GM10248 (cell line): ENCODE results near the gene AMBRA1.

Experiments
- CTCF ChIA-PET: fragments of 300-600 bp; sonication (Branson Sonifier 250); formaldehyde crosslinking; extraction: SDS; loops from one replicate; lab custom pipeline; 2021; ENCODE audit warnings: antibody characterized with exemption; lab: Yijun Ruan, JAX
- POLR2A ChIA-PET: fragments of 350-650 bp; sonication (Branson Sonifier 250); formaldehyde crosslinking; extraction: SDS; loops from one replicate; lab custom pipeline; 2020; ENCODE audit warnings: antibody characterized with exemption; lab: Yijun Ruan, JAX
- DNase-seq: peaks from one replicate; pipeline ENCODE4 v3.0.0; 2012; ENCODE audit errors: extremely low spot score
- TF ChIP-seq, protein P1 (sequence below): IDR thresholded peaks from 2 replicates; pipeline ENCODE4 v1.5.1; 2012; ENCODE audit warnings: mild to moderate bottlenecking, low read depth; ENCODE audit errors: extremely low read depth, missing control alignments, control extremely low read depth

AMBRA1 gene

DNA sequence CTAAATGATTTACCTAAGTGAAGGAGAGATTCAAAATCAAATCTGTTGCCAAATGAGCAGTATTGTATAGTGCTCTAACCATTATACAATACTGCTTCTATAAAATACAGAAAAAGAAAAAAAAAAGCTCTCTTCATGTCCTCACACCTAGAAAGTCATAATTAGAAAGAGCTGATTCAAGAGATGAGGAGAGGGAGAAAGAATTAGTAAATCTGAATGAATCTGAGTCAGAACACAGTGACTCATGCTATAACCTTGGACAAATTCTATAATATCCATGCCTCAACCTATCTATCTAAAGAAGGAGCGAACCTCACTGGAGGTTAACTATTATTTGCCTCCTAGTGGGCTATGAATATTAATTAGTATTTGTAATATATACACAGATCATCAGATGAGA, 29.4 kb downstream of the AMBRA1 start:
- no peak for DNase-seq
- POLR2A ChIA-PET = no interaction called here
- CTCF ChIA-PET = interaction anchor here (1.4 to 1.8 kb wide), 2 partner anchors 9 to 11 kb away, joined by 3 to 4 read pairs; no protein-coding TSS in a partner anchor
- TF ChIP-seq, protein P1, sequence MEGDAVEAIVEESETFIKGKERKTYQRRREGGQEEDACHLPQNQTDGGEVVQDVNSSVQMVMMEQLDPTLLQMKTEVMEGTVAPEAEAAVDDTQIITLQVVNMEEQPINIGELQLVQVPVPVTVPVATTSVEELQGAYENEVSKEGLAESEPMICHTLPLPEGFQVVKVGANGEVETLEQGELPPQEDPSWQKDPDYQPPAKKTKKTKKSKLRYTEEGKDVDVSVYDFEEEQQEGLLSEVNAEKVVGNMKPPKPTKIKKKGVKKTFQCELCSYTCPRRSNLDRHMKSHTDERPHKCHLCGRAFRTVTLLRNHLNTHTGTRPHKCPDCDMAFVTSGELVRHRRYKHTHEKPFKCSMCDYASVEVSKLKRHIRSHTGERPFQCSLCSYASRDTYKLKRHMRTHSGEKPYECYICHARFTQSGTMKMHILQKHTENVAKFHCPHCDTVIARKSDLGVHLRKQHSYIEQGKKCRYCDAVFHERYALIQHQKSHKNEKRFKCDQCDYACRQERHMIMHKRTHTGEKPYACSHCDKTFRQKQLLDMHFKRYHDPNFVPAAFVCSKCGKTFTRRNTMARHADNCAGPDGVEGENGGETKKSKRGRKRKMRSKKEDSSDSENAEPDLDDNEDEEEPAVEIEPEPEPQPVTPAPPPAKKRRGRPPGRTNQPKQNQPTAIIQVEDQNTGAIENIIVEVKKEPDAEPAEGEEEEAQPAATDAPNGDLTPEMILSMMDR = no peak

DNA sequence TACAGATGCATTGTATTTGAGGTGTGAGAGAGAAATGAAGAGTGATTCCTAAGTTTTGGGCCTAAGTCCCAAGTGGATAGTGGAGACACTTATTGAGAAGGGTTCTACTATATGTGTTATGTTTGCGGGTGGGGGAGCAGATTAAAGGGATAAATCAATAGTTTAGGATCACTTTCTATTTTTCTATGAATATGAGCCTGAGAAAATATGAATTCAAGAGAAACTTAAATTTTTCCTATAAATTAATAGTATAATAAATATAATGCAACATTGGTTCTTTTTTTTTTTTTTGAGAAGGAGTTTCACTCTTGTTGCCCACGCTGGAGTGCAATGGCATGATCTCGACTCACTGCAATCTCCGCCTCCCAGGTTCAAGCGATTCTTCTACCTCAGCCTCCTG, 31.3 kb downstream of the AMBRA1 start:
- TF ChIP-seq, protein P1 = no peak
- ChIA-PET CTCF (interaction anchor here (2.1 to 2.5 kb wide), 2 partner anchors 21 to 28 kb away, joined by 8 to 12 read pairs; no protein-coding TSS in a partner anchor), POLR2A (interaction anchor here (0.8 to 1.8 kb wide), 2 partner anchors 8 to 10 kb away, joined by 3 to 6 read pairs; no protein-coding TSS in a partner anchor)
- no peak for DNase-seq

DNA sequence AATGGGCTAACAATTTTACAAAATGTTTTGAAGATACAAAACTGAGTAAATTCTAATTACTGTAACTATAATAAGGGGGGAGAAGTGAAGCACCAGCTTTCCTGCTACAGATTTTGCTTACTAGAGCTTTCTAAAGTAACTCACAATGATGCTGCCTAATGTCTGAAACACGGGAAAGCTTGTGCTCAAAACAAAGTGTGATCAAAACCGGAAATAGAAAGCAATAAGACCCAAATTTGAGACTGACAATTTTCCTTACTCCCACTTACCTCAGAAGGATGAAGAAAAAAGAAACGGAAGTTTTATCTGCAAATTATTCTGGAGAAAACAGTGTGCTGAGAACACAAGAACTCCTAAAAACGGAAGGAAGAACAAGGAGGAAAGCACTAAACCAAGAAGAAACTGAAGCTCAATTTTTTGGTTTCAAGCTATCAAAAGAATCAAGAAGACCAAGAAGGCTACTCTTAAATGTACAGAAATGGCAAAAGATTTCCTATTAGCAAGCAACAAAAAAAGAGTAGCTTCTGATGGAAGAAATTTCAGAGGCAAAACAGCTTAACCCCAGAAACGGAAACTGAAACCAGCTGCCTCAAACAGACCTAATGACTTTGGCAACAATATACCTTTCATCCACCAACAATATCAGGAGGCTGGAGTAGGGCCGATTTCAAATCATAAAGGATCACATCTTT, 33.4 kb downstream of the AMBRA1 start:
- ChIA-PET CTCF (interaction anchor here (1.0 to 2.6 kb wide), 9 partner anchors 11 to 192 kb away, joined by 3 to 14 read pairs (median 6); partner anchors contain the start of genes ATG13 and HARBI1), POLR2A (interaction anchor here (0.6 to 1.8 kb wide), 2 partner anchors 10 to 356 kb away, joined by 4 to 6 read pairs; no protein-coding TSS in a partner anchor)
- DNase-seq = peak; percentile 47
- TF ChIP-seq, protein P1 = no peak

DNA sequence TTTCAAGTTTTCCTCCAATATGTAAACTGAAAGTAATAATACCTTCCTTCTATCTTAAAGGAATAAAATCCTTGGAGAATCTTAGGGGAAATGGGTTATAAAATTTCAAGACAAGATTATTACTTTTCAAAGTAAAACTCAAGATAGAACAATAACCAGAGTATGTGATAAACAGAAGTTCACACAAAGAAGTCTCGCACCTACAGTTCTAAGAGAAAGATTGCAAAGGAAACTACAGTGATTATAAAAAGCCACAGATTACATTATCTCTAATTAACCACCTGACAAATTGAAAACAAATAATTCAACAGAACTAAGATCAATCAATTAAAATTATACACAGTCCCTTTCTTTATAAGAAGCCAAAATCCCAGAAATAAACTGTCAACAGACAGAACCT, 34.0 kb downstream of the AMBRA1 start:
- ChIA-PET CTCF (interaction anchor here (0.8 to 2.6 kb wide), 6 partner anchors 9 to 192 kb away, joined by 3 to 14 read pairs (median 5); partner anchors contain the start of genes ATG13 and HARBI1), POLR2A (no interaction called here)
- TF ChIP-seq, protein P1 = no peak
- no peak for DNase-seq

DNA sequence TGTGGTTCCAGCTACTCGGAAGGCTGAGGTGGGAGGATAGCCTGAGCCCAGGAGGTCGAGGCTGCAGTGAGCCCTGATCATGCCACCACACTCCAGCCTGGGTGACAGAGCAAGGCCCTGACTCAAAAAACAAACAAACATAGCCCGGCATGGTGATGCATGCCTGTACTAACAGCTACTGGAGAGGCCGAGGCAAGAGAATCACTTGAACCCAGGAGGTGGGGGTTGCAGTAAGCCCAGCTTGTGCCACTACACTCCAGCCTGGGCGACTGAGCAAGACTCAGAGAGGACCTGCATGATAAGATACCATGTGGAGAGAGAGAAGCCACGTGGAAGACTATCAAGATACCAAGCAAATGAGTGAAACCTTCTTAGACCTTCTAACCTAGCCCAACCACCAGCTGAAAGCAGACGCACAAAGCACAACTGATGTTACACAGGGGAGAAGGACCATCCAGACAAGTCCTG, 36.1 kb downstream of the AMBRA1 start:
- TF ChIP-seq, protein P1 = no peak
- DNase-seq = no peak
- ChIA-PET POLR2A (no interaction called here), CTCF (interaction anchor here (0.8 to 4.6 kb wide), 4 partner anchors 22 to 168 kb away, joined by 3 to 18 read pairs (median 3); partner anchors contain the start of gene CHRM4)

DNA sequence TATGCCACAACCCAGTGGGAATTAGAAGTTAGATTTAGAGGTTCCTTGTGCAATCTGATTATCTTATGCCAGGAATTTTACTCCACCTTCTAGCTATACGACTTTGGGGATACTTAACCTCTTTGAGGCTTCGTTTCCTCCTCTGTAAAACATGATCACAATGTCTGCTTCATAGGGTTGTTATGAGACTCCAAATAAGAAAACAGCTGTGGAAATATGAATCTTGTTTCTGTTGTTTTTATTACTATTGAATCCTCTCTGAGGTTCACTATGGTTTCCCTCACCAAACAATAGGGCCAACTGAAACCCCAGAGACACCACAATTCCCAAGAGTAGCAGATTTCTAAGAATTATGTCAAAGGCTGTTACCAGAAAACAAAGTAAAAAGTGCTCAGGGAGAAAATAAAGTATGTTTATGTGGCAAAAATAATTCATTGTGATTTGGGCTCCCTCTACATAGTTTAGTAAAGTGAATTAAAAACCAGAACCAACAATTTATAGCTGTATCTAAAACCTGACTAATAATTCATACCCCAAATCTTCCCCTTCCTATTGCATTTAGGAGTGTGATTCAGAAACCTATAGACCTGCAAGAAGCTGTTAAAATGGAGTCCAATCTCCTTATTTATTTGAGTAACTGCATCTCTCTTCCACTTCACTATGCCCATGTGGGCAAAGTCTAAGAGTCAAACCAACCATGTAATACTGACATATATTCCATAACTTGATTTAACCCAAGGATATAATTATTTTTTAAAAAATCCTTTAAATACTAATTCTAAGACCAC, 38.4 kb downstream of the AMBRA1 start:
- ChIA-PET POLR2A (no interaction called here), CTCF (interaction anchor here (1.0 to 4.6 kb wide), 8 partner anchors 10 to 590 kb away, joined by 4 to 18 read pairs (median 6); partner anchors contain the start of gene CHRM4)
- no peak for DNase-seq
- TF ChIP-seq, protein P1 = no peak
